IMR-90 (cell line): ENCODE results near the gene GPX5. TPM values are rescaled to one million over a fixed set of nuclear protein-coding genes. Genes with fewer than 3 reads are reported as not detected.
A peak's percentile ranks its signal among the peaks of the same experiment; 100 is the strongest.

Experiments
- ATAC-seq: fragments of 200-7000 bp; cut with Tn5 transposase; 2 replicates; pipeline ENCODE4 v1.9.1; 2020; ENCODE audit warnings: low read depth, mild to moderate bottlenecking, moderate library complexity
- BruUV-seq: library from RNA; stranded (reverse); fragments of 400-500 nt; replicated peaks from 2 replicates; lab custom pipeline; 2021; lab: Mats Ljungman, UMichigan
- CTCF ChIA-PET: fragments of 300-600 bp; formaldehyde crosslinking; extraction: SDS; loops from one replicate; lab custom pipeline; 2021; ENCODE audit warnings: antibody characterized with exemption; lab: Yijun Ruan, JAX
- POLR2A ChIA-PET: fragments of 300-600 bp; sonication (Branson Sonifier 250); formaldehyde crosslinking; loops from one replicate; lab custom pipeline; 2022; ENCODE audit warnings: antibody characterized with exemption; ENCODE audit not compliant: unreplicated experiment; lab: Charles Lee
- DNase-seq: peaks from one replicate; pipeline ENCODE4 v3.0.0; 2013
- H2AFZ ChIP-seq: replicated peaks from 2 replicates; pipeline ENCODE3; 2013; ENCODE audit warnings: low read length, mild to moderate bottlenecking; ENCODE audit not compliant: poor library complexity
- H2AK5ac ChIP-seq: 2 replicates; pipeline ENCODE4 v1.6.1; 2013; ENCODE audit warnings: low read depth, low read length, inconsistent platforms
- H2AK9ac ChIP-seq: replicated peaks from 2 replicates; pipeline ENCODE3; 2013; ENCODE audit warnings: mild to moderate bottlenecking, low read depth, low read length, moderate library complexity; ENCODE audit not compliant: poor library complexity
- H2BK120ac ChIP-seq: 2 replicates; pipeline ENCODE4 v1.6.1; 2013; ENCODE audit warnings: low read depth, low read length, inconsistent platforms
- H2BK15ac ChIP-seq: 3 replicates; pipeline ENCODE4 v1.6.1; 2013; ENCODE audit warnings: low read depth, low read length, inconsistent platforms
- H2BK20ac ChIP-seq: 2 replicates; pipeline ENCODE4 v1.6.1; 2013; ENCODE audit warnings: low read depth, mild to moderate bottlenecking, inconsistent platforms, low read length, moderate library complexity
- H2BK5ac ChIP-seq: 2 replicates; pipeline ENCODE4 v1.6.1; 2013; ENCODE audit warnings: mild to moderate bottlenecking, low read depth, low read length, inconsistent platforms; ENCODE audit not compliant: poor library complexity, severe bottlenecking
- H3K14ac ChIP-seq: replicated peaks from 2 replicates; pipeline ENCODE4 v1.6.1; 2013; ENCODE audit warnings: low read depth, low read length, inconsistent platforms
- H3K18ac ChIP-seq: 2 replicates; pipeline ENCODE4 v1.6.1; 2013; ENCODE audit warnings: low read depth, low read length, control low read depth
- H3K23ac ChIP-seq: 2 replicates; pipeline ENCODE4 v1.6.1; 2013; ENCODE audit warnings: low read depth, low read length, inconsistent platforms
- H3K27ac ChIP-seq: 2 replicates; pipeline ENCODE4 v1.5.1; 2013; ENCODE audit warnings: mild to moderate bottlenecking, control low read depth, low read length; ENCODE audit not compliant: insufficient read depth
- H3K27me3 ChIP-seq: 2 replicates; pipeline ENCODE4 v1.6.1; 2013; ENCODE audit warnings: low read length; ENCODE audit not compliant: control insufficient read depth, insufficient read depth
- H3K36me3 ChIP-seq: 2 replicates; pipeline ENCODE4 v1.6.1; 2013; ENCODE audit warnings: low read length, mixed read lengths; ENCODE audit not compliant: control insufficient read depth, insufficient read depth
- H3K4ac ChIP-seq: 2 replicates; pipeline ENCODE4 v1.6.1; 2013; ENCODE audit warnings: low read depth, low read length, inconsistent platforms
- H3K4me1 ChIP-seq: 2 replicates; pipeline ENCODE4 v1.6.1; 2013; ENCODE audit warnings: low read length, mixed read lengths; ENCODE audit not compliant: control insufficient read depth, insufficient read depth
- H3K4me2 ChIP-seq: 2 replicates; pipeline ENCODE4 v1.6.1; 2013; ENCODE audit warnings: low read depth, mild to moderate bottlenecking, control low read depth, low read length, moderate library complexity
- H3K4me3 ChIP-seq: 2 replicates; pipeline ENCODE4 v1.5.1; 2013; ENCODE audit warnings: low read depth, mild to moderate bottlenecking, control low read depth, low read length, moderate library complexity; ENCODE audit not compliant: insufficient read depth
- H3K56ac ChIP-seq: 2 replicates; pipeline ENCODE4 v1.6.1; 2013; ENCODE audit warnings: low read length, inconsistent platforms; ENCODE audit not compliant: insufficient read depth; ENCODE audit errors: extremely low read depth
- H3K79me1 ChIP-seq, 2 experiments: 2 replicates each; pipeline ENCODE4 v1.6.1; 2013; ENCODE audit warnings: low read length in 2 of 2, inconsistent platforms in 1 of 2, low read depth in 1 of 2
- H3K9ac ChIP-seq: 2 replicates; pipeline ENCODE4 v1.6.1; 2013; ENCODE audit warnings: low read depth, low read length, control low read depth
- H3K9me1 ChIP-seq: 2 replicates; pipeline ENCODE4 v1.6.1; 2013; ENCODE audit warnings: low read length, inconsistent platforms; ENCODE audit not compliant: insufficient read depth
- H3K9me3 ChIP-seq: 2 replicates; pipeline ENCODE4 v1.6.1; 2013; ENCODE audit warnings: low read length; ENCODE audit not compliant: control insufficient read depth, insufficient read depth
- H4K20me1 ChIP-seq: 2 replicates; pipeline ENCODE4 v1.6.1; 2013; ENCODE audit warnings: low read length, inconsistent platforms; ENCODE audit not compliant: insufficient read depth
- H4K5ac ChIP-seq: 2 replicates; pipeline ENCODE4 v1.6.1; 2013; ENCODE audit warnings: mild to moderate bottlenecking, low read depth, low read length, control low read depth
- H4K8ac ChIP-seq, 2 experiments: 2 replicates each; pipeline ENCODE4 v1.6.1; 2013; ENCODE audit warnings: low read depth in 2 of 2, low read length in 2 of 2, control low read depth in 1 of 2, inconsistent platforms in 1 of 2
- H4K91ac ChIP-seq: 2 replicates; pipeline ENCODE4 v1.6.1; 2013; ENCODE audit warnings: low read depth, low read length, inconsistent platforms; ENCODE audit not compliant: insufficient read depth
- POLR2A ChIP-seq: IDR thresholded peaks from 2 replicates; pipeline ENCODE4 v1.6.1; 2012; ENCODE audit warnings: mild to moderate bottlenecking, low read depth, low read length
- USF2 ChIP-seq: fragments of 150-350 bp; IDR thresholded peaks from 2 replicates; pipeline ENCODE4 v1.6.1; 2017; ENCODE audit warnings: mild to moderate bottlenecking, antibody characterized with exemption, low read length, low read depth
- WGBS, 2 experiments: methylation state at CpG; one replicate each; pipeline versions ENCODE4 v1.1.5 to v1.1.7; 2013; ENCODE audit warnings: missing lambda C conversion rate in 2 of 2; ENCODE audit not compliant: insufficient read length in 1 of 2; ENCODE audit errors: extremely low coverage in 2 of 2; 5-methylcytosine and 5-hydroxymethylcytosine counted together
- dilution Hi-C: fragments of 300-500 bp; cut with HindIII; formaldehyde crosslinking; loops from one replicate; pipeline ENCODE4 v1.14.3; 2018; ENCODE audit warnings: low sequenced_read_pairs; ENCODE audit not compliant: unreplicated experiment
- in situ Hi-C: fragments of 300-500 bp; cut with MboI; formaldehyde crosslinking; loops from 3 replicates; pipeline ENCODE4 v1.14.3; 2019; ENCODE audit warnings: low sequenced_read_pairs, inconsistent platforms, mixed read lengths
- intact Hi-C: fragments of 100-400 bp; cut with micrococcal nuclease; formaldehyde crosslinking; loops from 2 replicates; pipeline ENCODE4 v1.10.0; 2022
- polyA plus RNA-seq, 3 experiments: library from polyadenylated mRNA; depleted of rRNA; stranded (reverse); fragments of >200 nt; gene quantifications; 2 replicates each; pipeline ENCODE4 v1.2.3, GENCODE V29; 2012; ENCODE audit warnings: low replicate concordance in 1 of 3
- total RNA-seq: library from RNA; depleted of rRNA; stranded (reverse); fragments of >200 nt; gene quantifications from 2 replicates; pipeline ENCODE4 v1.2.3, GENCODE V29; 2012

The GPX5 gene
- total and polyA plus RNA-seq, 2 of the 4 experiments (the other 2 are of a cell fraction), result not detected

- H3K9me3 ChIP-seq, result no peaks in the 10 kb centered on the region
- DNase-seq (peak; percentile 74), ATAC-seq (peak; percentile 90)
- intact Hi-C loops (loop anchor here (2.0 to 5.0 kb wide), 4 partner anchors 15 to 1012 kb away; no protein-coding TSS in a partner anchor), in situ Hi-C loops (no loop called here), dilution Hi-C loops (no loop called here)
- CTCF ChIA-PET, result interaction anchor here (0.6 to 0.7 kb wide), 2 partner anchors 12 to 54 kb away, joined by 3 read pairs; no protein-coding TSS in a partner anchor
- no peak overlapping the region for H2AK9ac ChIP-seq
- peak overlapping the region; percentile 91 for H3K4me2 ChIP-seq
- BruUV-seq, result no TSS peak
- peak overlapping the region; percentile 50 for H3K9ac ChIP-seq
- H4K8ac ChIP-seq, result peak overlapping the region; percentile 37; a peak in 2 of 4 replicates
- H3K4me3 ChIP-seq, result peak overlapping the region; percentile 58
- no peak overlapping the region for H2BK20ac ChIP-seq
- H3K79me1 ChIP-seq, result no peaks in the 10 kb centered on the region
- no peak overlapping the region for H3K23ac ChIP-seq
- POLR2A ChIA-PET, result no interaction called here
- H3K18ac ChIP-seq, result 0 out of 2 replicates have a peak overlapping the region, but pooled peaks have one; percentile 5
- no peak overlapping the region for H3K56ac ChIP-seq
- H3K36me3 ChIP-seq, result no peaks in the 10 kb centered on the region
- peak overlapping the region; percentile 92 for H2AFZ ChIP-seq
- 4% methylated on average over 7 of the region's 40 CpGs; no CpG with 5 or more reads in 1 of the 2 experiments for WGBS, 2 experiments
- no peak overlapping the region for H3K14ac ChIP-seq
- no peak overlapping the region for H2BK120ac ChIP-seq
- H3K4me1 ChIP-seq, result no peaks in the 10 kb centered on the region
- no peak overlapping the region; the same call in 1 of the 2 replicates for H3K27ac ChIP-seq
- H4K20me1 ChIP-seq, result no peaks in the 10 kb centered on the region
- H3K27me3 ChIP-seq, result no peaks in the 10 kb centered on the region; the same call in 1 of the 2 replicates
- H4K5ac ChIP-seq, result peak overlapping the region; percentile 49
- TF ChIP-seq USF2, result peak; percentile 88
- TF ChIP-seq POLR2A, result no peak
- no peak overlapping the region for H2BK5ac ChIP-seq
- H2AK5ac ChIP-seq, result no peak overlapping the region
- H3K9me1 ChIP-seq, result no peaks in the 10 kb centered on the region
- no peak overlapping the region for H4K91ac ChIP-seq
- no peak overlapping the region for H2BK15ac ChIP-seq
- H3K4ac ChIP-seq, result no peak overlapping the region
Measured at GRCh38 chr6:28489366-28490204, 36.1 kb upstream of the GPX5 start.
